ENCODE results near the gene ABCC3. TPM values are rescaled to one million over a fixed set of nuclear protein-coding genes. Genes with fewer than 3 reads are reported as not detected.

The ABCC3 gene
- total RNA-seq, 4 donors from 2014 or later, result 2.0 to 18.7 (median 5.1) TPM

DNA sequence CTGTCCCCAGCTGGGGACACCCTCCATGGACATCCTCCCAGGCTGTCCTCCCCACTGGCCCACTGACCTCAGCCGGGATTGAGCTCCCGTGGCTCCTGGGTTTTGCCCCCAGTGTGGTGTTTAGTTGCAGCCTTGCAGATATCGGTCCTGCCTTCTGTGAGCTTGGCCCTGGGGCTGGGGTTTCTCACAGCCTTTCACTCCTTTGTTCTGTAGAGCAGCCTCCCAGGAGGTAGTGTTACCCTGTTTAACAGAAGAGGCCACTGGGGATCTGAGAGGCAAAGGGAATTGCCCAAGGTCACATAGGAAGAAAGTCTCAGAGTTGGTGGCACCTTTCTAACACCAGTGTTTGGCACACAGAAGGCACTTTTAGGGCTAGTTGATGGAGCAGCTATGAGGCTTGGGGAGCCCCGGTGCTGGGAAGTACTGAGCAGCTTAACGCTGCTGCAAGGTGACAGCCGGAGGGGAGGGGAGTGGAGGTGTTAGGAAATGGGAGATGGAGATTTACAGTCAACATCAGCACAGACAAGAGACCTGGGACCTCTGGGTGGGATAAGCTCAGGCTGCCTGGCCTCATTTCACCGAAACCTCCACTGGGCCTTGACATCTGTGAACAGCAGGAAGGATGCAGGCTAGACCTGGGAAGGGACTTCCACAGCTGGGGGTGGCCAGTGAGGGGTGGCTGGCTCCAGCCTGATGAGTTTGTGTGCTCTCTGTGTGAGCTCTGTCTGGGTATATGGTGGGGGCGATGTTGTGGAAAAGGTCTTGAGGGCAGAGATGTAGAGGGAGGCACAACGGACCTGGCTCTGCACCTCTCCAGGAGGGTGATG, 48.0 kb upstream of the ABCC3 start:
- Histone ChIP-seq H3K36me3 (no peaks in the 10 kb centered on the region), H3K27ac (no peak overlapping the region), H3K27me3 (no peaks in the 10 kb centered on the region), H3K9me3 (no peaks in the 10 kb centered on the region), H3K4me3 (no peak overlapping the region), H3K4me1 (peaks cover 3 to 22% (median 18%) of the 10 kb centered on the region in 3 donors)
- 93 to 95% methylated on average over 5 of the region's 9 CpGs for WGBS, 2 donors (ENCODE audit: low coverage in 1 of 2)
- TF ChIP-seq, protein P1, sequence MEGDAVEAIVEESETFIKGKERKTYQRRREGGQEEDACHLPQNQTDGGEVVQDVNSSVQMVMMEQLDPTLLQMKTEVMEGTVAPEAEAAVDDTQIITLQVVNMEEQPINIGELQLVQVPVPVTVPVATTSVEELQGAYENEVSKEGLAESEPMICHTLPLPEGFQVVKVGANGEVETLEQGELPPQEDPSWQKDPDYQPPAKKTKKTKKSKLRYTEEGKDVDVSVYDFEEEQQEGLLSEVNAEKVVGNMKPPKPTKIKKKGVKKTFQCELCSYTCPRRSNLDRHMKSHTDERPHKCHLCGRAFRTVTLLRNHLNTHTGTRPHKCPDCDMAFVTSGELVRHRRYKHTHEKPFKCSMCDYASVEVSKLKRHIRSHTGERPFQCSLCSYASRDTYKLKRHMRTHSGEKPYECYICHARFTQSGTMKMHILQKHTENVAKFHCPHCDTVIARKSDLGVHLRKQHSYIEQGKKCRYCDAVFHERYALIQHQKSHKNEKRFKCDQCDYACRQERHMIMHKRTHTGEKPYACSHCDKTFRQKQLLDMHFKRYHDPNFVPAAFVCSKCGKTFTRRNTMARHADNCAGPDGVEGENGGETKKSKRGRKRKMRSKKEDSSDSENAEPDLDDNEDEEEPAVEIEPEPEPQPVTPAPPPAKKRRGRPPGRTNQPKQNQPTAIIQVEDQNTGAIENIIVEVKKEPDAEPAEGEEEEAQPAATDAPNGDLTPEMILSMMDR (IDR thresholded peaks at IDR 0.05), result no peak
- no peak for TF ChIP-seq POLR2A (IDR thresholded peaks at IDR 0.05)
- no peak for TF ChIP-seq POLR2AphosphoS5 (IDR thresholded peaks at IDR 0.05)
- TF ChIP-seq EP300 (IDR thresholded peaks at IDR 0.05), result no peak
- no peak for ATAC-seq

DNA sequence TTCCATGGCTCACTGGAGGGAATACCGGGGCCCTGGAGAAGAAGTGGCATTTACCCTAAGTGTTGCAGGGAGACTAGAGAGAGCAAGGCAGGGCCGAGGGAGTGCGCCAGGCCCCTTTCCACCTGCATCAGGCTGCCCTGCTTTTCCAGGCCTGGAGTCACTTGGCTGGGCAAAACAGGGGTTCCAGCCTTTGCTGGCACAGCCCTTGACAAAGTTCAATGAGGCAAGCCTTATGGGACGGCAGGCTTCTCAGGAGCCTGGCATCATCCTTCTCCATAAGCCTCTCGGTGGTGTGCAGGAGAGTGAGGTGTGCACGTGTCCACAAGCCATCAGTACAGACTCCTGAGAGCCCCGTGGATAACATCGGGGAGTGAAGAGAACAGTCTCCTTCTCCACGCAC, 47.1 kb upstream of the ABCC3 start:
- Histone ChIP-seq H3K4me3 (no peak overlapping the region), H3K9me3 (no peaks in the 10 kb centered on the region), H3K36me3 (no peaks in the 10 kb centered on the region), H3K4me1 (peaks cover 3 to 22% (median 18%) of the 10 kb centered on the region in 3 donors), H3K27ac (no peak overlapping the region), H3K27me3 (no peaks in the 10 kb centered on the region)
- TF ChIP-seq POLR2AphosphoS5 (IDR thresholded peaks at IDR 0.05), result no peak
- TF ChIP-seq, protein P1 (IDR thresholded peaks at IDR 0.05), result no peak
- TF ChIP-seq EP300 (IDR thresholded peaks at IDR 0.05), result no peak
- no peak for TF ChIP-seq POLR2A (IDR thresholded peaks at IDR 0.05)
- no peak for ATAC-seq
- WGBS, 2 donors (ENCODE audit: low coverage in 1 of 2), result 75 to 76% methylated on average over 4 to 7 of the region's 9 CpGs

DNA sequence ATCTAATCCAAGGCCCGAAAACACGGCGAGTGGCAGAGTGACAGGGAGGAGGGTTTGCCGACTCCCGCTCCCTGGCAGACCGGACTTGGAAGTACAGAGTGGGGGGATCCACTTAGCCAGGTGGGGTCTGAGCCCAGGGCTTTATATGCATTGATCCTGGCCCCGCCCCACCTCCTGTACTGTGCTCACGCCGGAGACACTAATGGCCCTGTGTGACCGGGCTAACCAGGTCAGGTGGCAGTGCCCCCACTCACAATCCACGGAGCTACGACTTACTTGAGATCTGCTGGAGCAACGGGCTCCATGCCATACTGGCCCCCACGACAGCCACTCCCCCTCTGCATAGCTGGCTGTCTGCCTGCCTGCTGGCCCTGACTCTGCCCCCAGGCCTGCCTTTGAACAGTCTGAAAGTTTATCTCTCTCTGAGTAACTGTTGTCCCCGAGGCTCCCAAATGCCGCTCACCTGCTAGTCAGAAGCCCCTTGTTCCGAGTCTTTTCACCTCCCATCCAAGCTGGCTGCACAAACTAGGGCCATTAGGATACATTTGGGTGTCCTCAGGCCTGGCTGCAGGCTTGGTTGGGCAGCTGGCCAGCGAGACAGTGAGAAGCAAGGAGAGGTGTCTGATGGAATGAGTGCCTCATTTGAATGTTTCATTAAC, 46.2 kb upstream of the ABCC3 start:
- no peak overlapping the region for H3K4me3 ChIP-seq
- ATAC-seq, result no peak
- H3K27ac ChIP-seq, result no peak overlapping the region
- H3K27me3 ChIP-seq, result no peaks in the 10 kb centered on the region
- H3K9me3 ChIP-seq, result no peaks in the 10 kb centered on the region
- H3K36me3 ChIP-seq, result no peaks in the 10 kb centered on the region
- WGBS, 2 donors (ENCODE audit: low coverage in 1 of 2), result 0 to 23% methylated on average over 4 of the region's 18 CpGs
- peaks cover 3 to 22% (median 18%) of the 10 kb centered on the region in 3 donors for H3K4me1 ChIP-seq
- TF ChIP-seq POLR2A (IDR thresholded peaks at IDR 0.05) (no peak), POLR2AphosphoS5 (IDR thresholded peaks at IDR 0.05) (no peak), EP300 (IDR thresholded peaks at IDR 0.05) (no peak)
- TF ChIP-seq, protein P1 (IDR thresholded peaks at IDR 0.05), result no peak

DNA sequence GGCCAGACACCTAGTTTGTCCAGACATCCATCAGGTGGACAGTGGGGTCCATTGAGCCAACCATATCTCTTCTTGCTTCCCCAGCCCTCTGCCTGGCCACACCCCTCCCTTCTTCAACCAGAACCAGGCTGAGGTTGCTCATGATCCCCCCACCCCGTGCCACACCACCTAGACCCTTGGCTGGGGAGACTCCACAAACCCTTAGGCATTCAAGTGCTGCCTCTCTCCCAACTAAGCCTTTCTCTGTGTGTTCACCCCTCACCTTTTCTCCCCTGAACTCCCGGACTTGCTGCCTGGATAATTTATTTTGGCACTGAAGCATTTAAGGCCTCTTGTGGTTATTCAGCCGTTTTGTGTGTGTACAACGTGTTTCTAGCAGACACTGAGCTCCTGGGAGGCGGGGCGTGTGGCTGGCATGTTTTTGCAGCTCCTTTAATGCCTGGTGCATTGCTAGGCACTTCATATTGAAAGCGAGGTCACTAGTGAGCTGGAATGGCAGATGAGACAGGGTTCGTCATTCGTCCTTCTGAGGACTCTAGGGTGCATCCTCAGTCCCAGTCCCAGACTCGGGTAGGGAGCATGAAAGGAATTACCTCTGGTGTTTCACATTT, 45.5 kb upstream of the ABCC3 start:
- ATAC-seq, result no peak

More for the DNA sequence above, 45.5 kb upstream of the ABCC3 start:
- Histone ChIP-seq H3K27me3 (no peaks in the 10 kb centered on the region), H3K4me3 (no peak overlapping the region), H3K36me3 (no peaks in the 10 kb centered on the region), H3K4me1 (peaks cover 3 to 22% (median 18%) of the 10 kb centered on the region in 3 donors), H3K9me3 (no peaks in the 10 kb centered on the region), H3K27ac (no peak overlapping the region)
- TF ChIP-seq EP300 (IDR thresholded peaks at IDR 0.05) (no peak), POLR2AphosphoS5 (IDR thresholded peaks at IDR 0.05) (no peak), POLR2A (IDR thresholded peaks at IDR 0.05) (no peak)
- TF ChIP-seq, protein P1 (IDR thresholded peaks at IDR 0.05), result no peak
- WGBS, 2 donors (ENCODE audit: low coverage in 1 of 2), result 46 to 55% methylated on average over 6 to 8 of the region's 10 CpGs
